ENCODE results near the gene CDKN2C.
"Not testable (repeated sequence)": the region's sequence is repeated elsewhere in the genome, so short reads cannot be mapped to it uniquely, and the experiment has no call there.

CDKN2C gene

DNA sequence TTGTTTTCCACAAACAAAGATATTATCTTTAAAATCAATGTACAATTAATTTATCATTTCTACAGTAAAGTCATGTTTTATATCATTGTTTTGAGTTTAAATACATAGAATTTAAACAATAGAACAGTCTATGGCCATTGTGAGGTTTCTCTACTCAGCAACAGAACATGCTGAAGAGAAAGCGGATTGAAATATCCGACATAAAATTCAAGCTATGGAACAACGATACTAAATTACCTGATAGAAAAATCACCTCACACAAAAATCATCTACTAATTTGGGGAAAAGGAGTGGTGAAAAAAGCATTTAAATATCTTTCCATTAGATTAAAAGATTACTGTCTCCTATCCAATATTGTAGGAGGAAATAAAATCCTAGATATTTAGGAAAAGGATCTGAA lies 12.6 kb downstream of the CDKN2C start:
- no peak overlapping the region for H3K27ac ChIP-seq (ENCODE audit: low read depth, low read length)
- no peaks in the 10 kb centered on the region for H3K9me3 ChIP-seq (ENCODE audit: insufficient read depth, low read depth, low read length)
- no peak overlapping the region for H3K4me3 ChIP-seq (ENCODE audit: low read length)
- no peaks in the 10 kb centered on the region for H3K36me3 ChIP-seq (ENCODE audit: insufficient read depth, low read length)
- peaks cover 75% of the 10 kb centered on the region for H3K27me3 ChIP-seq (ENCODE audit: insufficient read depth, low read length)
- H3K9ac ChIP-seq (ENCODE audit: low read depth, low read length): no peak overlapping the region
- WGBS: 79% methylated on average over 3 of the region's 3 CpGs
- H3K4me1 ChIP-seq (ENCODE audit: insufficient read depth, low read length): peaks cover 7% of the 10 kb centered on the region

DNA sequence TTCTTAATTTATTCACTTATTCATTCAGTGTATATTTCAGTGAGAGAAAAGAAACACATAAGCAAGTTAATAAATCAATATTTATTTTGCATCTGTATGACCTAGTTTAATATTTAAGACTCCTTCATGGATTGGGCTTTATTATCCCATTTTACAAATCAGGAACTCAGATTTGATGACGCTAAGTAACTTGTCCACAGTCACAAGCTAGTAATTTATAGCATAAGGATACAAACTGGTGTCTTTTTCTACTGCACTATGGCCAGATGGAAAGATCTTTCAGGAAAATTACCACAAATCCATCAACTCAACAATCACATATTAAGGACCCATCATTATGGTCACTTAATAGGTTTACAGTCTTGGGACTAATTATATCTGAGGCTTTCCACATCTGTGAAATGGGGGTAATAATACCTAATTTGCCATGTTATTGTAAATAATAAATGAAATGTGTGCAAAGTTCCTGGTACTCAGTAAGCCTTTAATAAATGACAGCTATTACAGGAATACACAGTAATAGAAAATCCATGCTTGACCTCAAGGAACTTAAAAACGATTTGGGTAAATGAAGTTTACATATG lies 13.3 kb downstream of the CDKN2C start:
- Histone ChIP-seq H3K4me1 (ENCODE audit: insufficient read depth, low read length) (peaks cover 7% of the 10 kb centered on the region), H3K27me3 (ENCODE audit: insufficient read depth, low read length) (peaks cover 69% of the 10 kb centered on the region)

DNA sequence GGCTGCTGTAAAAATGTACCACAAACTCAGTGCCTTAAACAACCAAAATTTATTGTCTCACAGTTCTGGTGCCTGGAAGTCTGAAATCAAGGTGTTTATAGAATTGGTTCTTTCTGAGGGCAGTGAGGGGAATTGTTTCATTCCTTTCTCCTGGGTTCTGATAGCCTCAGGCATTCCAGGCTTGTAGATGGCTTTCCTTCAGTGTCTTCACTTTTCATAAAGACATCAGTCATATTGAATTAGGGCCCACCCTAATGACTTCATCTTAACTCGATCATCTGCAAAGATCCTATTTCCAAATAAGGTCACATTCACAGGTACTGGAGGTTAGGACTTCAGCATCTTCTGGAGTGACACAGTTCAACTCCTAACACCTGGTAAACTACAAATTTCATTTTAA lies 15.0 kb downstream of the CDKN2C start:
- no peak overlapping the region for H3K4me3 ChIP-seq (ENCODE audit: low read length)
- whole genome bisulfite sequencing: 37% methylated on average over 1 of the region's 1 CpG
- no peaks in the 10 kb centered on the region for H3K4me1 ChIP-seq (ENCODE audit: insufficient read depth, low read length)
- peaks cover 51% of the 10 kb centered on the region for H3K27me3 ChIP-seq (ENCODE audit: insufficient read depth, low read length)
- no peaks in the 10 kb centered on the region for H3K9me3 ChIP-seq (ENCODE audit: insufficient read depth, low read depth, low read length)
- H3K27ac ChIP-seq (ENCODE audit: low read depth, low read length): no peak overlapping the region
- no peaks in the 10 kb centered on the region for H3K36me3 ChIP-seq (ENCODE audit: insufficient read depth, low read length)
- H3K9ac ChIP-seq (ENCODE audit: low read depth, low read length): no peak overlapping the region

More for the DNA sequence above, 13.3 kb downstream of the CDKN2C start:
- H3K9ac ChIP-seq (ENCODE audit: low read depth, low read length): no peak overlapping the region
- H3K27ac ChIP-seq (ENCODE audit: low read depth, low read length): no peak overlapping the region
- no peaks in the 10 kb centered on the region for H3K36me3 ChIP-seq (ENCODE audit: insufficient read depth, low read length)
- WGBS: 42% methylated on average over 2 of the region's 2 CpGs
- no peak overlapping the region for H3K4me3 ChIP-seq (ENCODE audit: low read length)
- H3K9me3 ChIP-seq (ENCODE audit: insufficient read depth, low read depth, low read length): no peaks in the 10 kb centered on the region

DNA sequence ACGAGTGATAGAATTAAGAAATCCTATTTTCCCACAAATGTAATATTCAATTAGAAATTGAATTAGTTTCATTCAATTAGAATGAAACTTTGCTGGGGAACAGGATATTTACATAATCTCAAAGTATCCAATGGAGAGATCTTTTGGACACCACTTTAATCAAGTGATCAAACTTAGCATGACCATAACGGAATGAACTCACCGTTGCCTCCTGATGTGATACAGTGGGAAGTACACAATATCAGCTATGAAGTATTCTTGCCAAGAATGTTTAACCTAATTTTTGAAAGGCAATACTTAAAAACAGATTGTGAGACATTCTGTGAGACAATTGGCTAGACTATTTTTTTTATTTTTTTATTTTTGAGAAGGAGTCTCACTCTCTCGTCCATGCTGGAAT lies 16.6 kb downstream of the CDKN2C start:
- H3K36me3 ChIP-seq (ENCODE audit: insufficient read depth, low read length): no peaks in the 10 kb centered on the region
- no peaks in the 10 kb centered on the region for H3K9me3 ChIP-seq (ENCODE audit: insufficient read depth, low read depth, low read length)
- H3K27ac ChIP-seq (ENCODE audit: low read depth, low read length): no peak overlapping the region
- H3K9ac ChIP-seq (ENCODE audit: low read depth, low read length): no peak overlapping the region
- H3K4me1 ChIP-seq (ENCODE audit: insufficient read depth, low read length): no peaks in the 10 kb centered on the region
- 76% methylated on average over 3 of the region's 4 CpGs for WGBS
- no peak overlapping the region for H3K4me3 ChIP-seq (ENCODE audit: low read length)
- H3K27me3 ChIP-seq (ENCODE audit: insufficient read depth, low read length): peaks cover 36% of the 10 kb centered on the region

DNA sequence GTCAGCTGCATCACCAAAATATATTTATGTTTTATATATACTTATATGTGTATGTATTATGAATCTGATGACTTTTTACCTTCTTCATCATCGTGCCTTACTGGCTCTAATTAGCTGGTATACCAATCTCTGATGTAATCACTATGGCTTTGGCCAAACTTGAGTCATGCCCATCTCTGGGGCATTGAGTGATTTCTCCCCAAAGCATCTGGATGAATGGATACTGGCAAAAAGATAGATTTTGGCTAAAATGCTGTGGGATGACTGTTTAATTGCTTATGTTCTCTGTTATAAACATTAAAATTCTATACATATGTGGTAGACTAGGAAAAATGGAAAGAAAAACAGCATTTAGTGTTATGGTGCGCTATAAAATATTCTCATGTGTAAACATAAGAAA lies 19.6 kb downstream of the CDKN2C start:
- Histone ChIP-seq H3K9ac (ENCODE audit: low read depth, low read length) (no peak overlapping the region), H3K4me1 (ENCODE audit: insufficient read depth, low read length) (no peaks in the 10 kb centered on the region), H3K36me3 (ENCODE audit: insufficient read depth, low read length) (no peaks in the 10 kb centered on the region), H3K4me3 (ENCODE audit: low read length) (no peak overlapping the region), H3K27me3 (ENCODE audit: insufficient read depth, low read length) (peaks cover 6% of the 10 kb centered on the region; the same call in 1 of the 2 replicates), H3K9me3 (ENCODE audit: insufficient read depth, low read depth, low read length) (no peaks in the 10 kb centered on the region), H3K27ac (ENCODE audit: low read depth, low read length) (no peak overlapping the region)
- WGBS: 71% methylated on average over 1 of the region's 2 CpGs

DNA sequence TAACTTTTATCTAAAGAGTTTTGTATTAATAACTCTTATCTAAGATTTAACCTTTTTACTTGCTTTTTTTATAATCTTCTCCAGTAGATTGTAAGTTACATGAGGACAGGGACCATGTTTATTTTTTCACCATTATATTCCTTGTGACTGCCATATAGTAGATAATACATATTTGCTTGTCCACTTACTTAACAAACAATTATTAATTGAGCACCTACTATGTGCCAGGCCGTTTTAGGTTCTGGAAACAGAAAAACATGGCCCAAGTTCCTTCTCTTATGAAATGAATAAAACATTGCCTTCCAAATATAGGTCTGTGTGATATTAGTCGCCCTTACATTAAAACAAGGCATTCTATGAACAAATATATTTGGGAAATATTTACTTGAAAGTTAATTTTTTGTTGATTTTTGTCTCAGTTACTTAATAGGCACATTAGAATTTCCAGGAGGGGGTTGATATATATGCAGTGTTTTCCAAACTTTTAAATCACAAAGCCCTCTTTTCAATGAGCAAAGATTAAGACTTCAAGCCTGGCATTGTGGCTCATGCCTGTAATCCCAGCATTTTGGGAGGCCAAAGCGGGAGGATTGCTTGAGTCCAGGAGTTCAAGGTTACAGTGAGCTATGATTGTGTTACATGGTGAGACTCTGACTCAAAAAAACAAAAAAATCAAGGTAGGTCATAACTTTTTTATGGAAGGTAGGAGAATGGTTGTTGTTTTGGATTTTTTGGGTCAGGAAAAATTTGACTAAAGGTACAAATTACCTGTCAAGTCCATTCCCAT lies 22.7 kb downstream of the CDKN2C start:
- no peaks in the 10 kb centered on the region for H3K4me1 ChIP-seq (ENCODE audit: insufficient read depth, low read length)
- no peaks in the 10 kb centered on the region for H3K36me3 ChIP-seq (ENCODE audit: insufficient read depth, low read length)
- no peaks in the 10 kb centered on the region for H3K27me3 ChIP-seq (ENCODE audit: insufficient read depth, low read length)
- H3K9ac ChIP-seq (ENCODE audit: low read depth, low read length): no peak overlapping the region
- no peak overlapping the region for H3K27ac ChIP-seq (ENCODE audit: low read depth, low read length)
- WGBS: 95% methylated on average over 2 of the region's 3 CpGs
- no peaks in the 10 kb centered on the region for H3K9me3 ChIP-seq (ENCODE audit: insufficient read depth, low read depth, low read length)
- no peak overlapping the region for H3K4me3 ChIP-seq (ENCODE audit: low read length)

DNA sequence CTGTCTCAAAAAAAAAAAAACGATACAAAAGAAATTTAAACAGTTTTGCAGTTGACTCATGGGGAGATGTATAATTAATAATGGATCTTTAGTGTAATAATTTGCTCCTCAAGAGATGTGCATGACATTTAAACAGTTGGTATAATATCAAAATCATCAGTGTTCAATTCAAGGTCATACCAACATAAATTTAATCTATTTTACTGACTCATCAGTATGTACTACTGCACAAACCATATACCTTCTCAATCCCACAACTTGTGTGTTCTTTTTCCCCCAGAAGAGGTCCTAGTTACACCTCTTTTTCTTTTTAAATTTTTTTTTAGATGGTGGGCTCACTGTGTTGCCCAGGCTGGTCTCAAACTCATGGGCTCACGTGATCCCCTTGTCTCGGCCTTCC lies 23.6 kb downstream of the CDKN2C start:
- no peak overlapping the region for H3K27ac ChIP-seq (ENCODE audit: low read depth, low read length)
- H3K4me3 ChIP-seq (ENCODE audit: low read length): no peak overlapping the region
- 95% methylated on average over 3 of the region's 3 CpGs for WGBS
- H3K27me3 ChIP-seq (ENCODE audit: insufficient read depth, low read length): no peaks in the 10 kb centered on the region
- H3K9ac ChIP-seq (ENCODE audit: low read depth, low read length): no peak overlapping the region
- H3K36me3 ChIP-seq (ENCODE audit: insufficient read depth, low read length): no peaks in the 10 kb centered on the region
- no peaks in the 10 kb centered on the region for H3K9me3 ChIP-seq (ENCODE audit: insufficient read depth, low read depth, low read length)
- H3K4me1 ChIP-seq (ENCODE audit: insufficient read depth, low read length): no peaks in the 10 kb centered on the region

DNA sequence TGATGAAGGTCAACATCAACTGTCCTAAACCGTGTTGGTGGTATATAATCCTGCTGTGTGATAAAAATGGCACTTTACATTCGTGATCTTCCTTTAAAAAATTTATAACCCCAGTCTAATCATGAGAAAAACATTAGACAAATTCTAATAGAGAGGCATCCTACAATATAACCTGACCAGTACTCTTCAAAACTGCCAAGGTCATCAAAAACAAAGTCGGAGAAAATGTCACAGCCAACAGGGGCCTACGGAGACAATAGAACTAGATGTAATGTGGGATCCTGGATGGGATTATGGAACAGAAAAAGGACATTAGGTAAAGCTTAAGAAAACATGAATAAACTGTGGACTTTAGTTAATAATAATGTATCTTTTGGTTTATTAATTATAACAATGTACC lies 25.0 kb downstream of the CDKN2C start:
- no peaks in the 10 kb centered on the region for H3K36me3 ChIP-seq (ENCODE audit: insufficient read depth, low read length)
- no peaks in the 10 kb centered on the region for H3K9me3 ChIP-seq (ENCODE audit: insufficient read depth, low read depth, low read length)
- no peak overlapping the region for H3K9ac ChIP-seq (ENCODE audit: low read depth, low read length)
- H3K27ac ChIP-seq (ENCODE audit: low read depth, low read length): no peak overlapping the region
- no peak overlapping the region for H3K4me3 ChIP-seq (ENCODE audit: low read length)
- WGBS: 71% methylated on average over 4 of the region's 4 CpGs
- H3K4me1 ChIP-seq (ENCODE audit: insufficient read depth, low read length): no peaks in the 10 kb centered on the region
- H3K27me3 ChIP-seq (ENCODE audit: insufficient read depth, low read length): no peaks in the 10 kb centered on the region

DNA sequence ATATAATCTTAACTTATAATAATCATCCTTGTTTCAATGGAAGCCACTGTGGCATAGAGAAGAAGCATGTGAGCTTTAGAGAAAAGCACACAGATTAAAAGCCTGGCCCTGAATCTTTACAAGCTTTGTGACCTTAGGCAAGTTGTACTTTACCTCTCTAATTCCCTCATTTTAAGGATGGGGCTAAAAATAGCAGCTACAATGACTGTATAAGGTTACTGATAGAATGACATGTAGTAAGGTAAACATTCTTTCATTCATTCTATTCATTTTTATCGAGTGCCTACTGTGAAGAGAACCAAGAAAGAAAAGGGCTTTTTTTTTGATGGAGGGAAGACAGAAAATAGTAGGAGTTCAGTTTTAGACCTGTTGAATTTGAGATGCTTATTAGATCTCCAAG lies 25.6 kb downstream of the CDKN2C start:
- Histone ChIP-seq H3K36me3 (ENCODE audit: insufficient read depth, low read length) (no peaks in the 10 kb centered on the region), H3K4me3 (ENCODE audit: low read length) (no peak overlapping the region), H3K27ac (ENCODE audit: low read depth, low read length) (no peak overlapping the region), H3K27me3 (ENCODE audit: insufficient read depth, low read length) (no peaks in the 10 kb centered on the region), H3K4me1 (ENCODE audit: insufficient read depth, low read length) (no peaks in the 10 kb centered on the region), H3K9ac (ENCODE audit: low read depth, low read length) (no peak overlapping the region), H3K9me3 (ENCODE audit: insufficient read depth, low read depth, low read length) (no peaks in the 10 kb centered on the region)
- 92% methylated on average over 1 of the region's 1 CpG for WGBS

DNA sequence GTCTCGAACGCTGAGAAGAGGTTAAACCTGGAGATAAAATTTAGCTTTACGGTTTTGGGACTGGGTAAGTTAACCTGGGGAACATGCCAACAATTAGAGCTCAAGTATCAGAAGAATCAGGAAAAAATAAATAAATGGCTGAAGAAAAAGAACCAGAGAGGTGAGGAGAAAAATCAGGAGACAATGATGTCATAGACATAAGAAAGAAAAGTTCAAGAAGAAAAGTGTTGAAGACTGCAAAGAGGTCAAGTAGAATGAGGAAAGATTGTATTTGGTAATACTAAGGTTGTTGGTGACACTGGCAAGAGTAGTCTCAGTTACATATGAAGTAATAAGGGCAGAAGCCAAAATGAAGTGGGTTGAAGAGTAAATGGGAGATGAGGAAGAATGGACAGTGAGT lies 26.0 kb downstream of the CDKN2C start:
- Histone ChIP-seq H3K9me3 (ENCODE audit: insufficient read depth, low read depth, low read length) (no peaks in the 10 kb centered on the region), H3K36me3 (ENCODE audit: insufficient read depth, low read length) (no peaks in the 10 kb centered on the region), H3K4me3 (ENCODE audit: low read length) (no peak overlapping the region), H3K27ac (ENCODE audit: low read depth, low read length) (no peak overlapping the region), H3K9ac (ENCODE audit: low read depth, low read length) (no peak overlapping the region), H3K27me3 (ENCODE audit: insufficient read depth, low read length) (no peaks in the 10 kb centered on the region), H3K4me1 (ENCODE audit: insufficient read depth, low read length) (no peaks in the 10 kb centered on the region)
- 92% methylated on average over 3 of the region's 3 CpGs for WGBS

DNA sequence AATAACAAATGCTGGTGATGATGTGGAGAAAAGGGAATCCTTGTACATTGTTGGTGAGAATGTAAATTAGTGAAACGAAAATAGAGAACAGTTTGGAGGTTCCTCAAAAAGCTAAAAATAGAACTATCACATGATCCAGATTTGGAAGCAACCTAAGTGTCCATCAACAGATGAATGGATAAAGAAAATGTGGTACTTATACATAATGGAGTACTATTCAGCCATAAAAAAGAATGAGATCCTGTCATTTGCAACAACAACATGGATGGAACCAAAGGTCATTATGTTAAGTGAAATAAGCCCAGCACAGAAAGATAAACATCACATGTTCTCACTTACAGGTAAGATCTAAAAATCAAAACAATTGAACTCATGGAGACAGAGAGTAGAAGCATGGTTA lies 29.3 kb downstream of the CDKN2C start:
- H3K27ac ChIP-seq (ENCODE audit: low read depth, low read length); H3K36me3 ChIP-seq (ENCODE audit: insufficient read depth, low read length); H3K4me3 ChIP-seq (ENCODE audit: low read length); H3K27me3 ChIP-seq (ENCODE audit: insufficient read depth, low read length); H3K9ac ChIP-seq (ENCODE audit: low read depth, low read length); H3K9me3 ChIP-seq (ENCODE audit: insufficient read depth, low read depth, low read length); H3K4me1 ChIP-seq (ENCODE audit: insufficient read depth, low read length): not testable (repeated sequence)
- 90% methylated on average over 1 of the region's 1 CpG for WGBS

All from HUES64 (cell line).